Liver (tissue), 9 donors: ENCODE results near the gene KCNQ1. TPM values are rescaled to one million over a fixed set of nuclear protein-coding genes. Genes with fewer than 3 reads are reported as not detected.

Experiments
- DNase-seq: peaks from one replicate; pipeline ENCODE4 v3.0.0-alpha.2; 2017; ENCODE audit warnings: low spot score
- H3K27ac ChIP-seq, 2 donors: one replicate each; pipeline ENCODE4 v1.7.0; 2013; ENCODE audit warnings: inconsistent platforms in 2 of 2, low read length in 2 of 2, control low read depth in 1 of 2, low read depth in 1 of 2, mild to moderate bottlenecking in 1 of 2
- H3K27me3 ChIP-seq, 4 donors: one replicate each; pipeline versions ENCODE4 v1.6.1 to v1.7.0; 2013; ENCODE audit warnings: low read length in 3 of 4, inconsistent platforms in 1 of 4, mild to moderate bottlenecking in 1 of 4, moderate library complexity in 1 of 4; ENCODE audit not compliant: control insufficient read depth in 4 of 4, insufficient read depth in 4 of 4
- H3K36me3 ChIP-seq, 4 donors: one replicate each; pipeline versions ENCODE4 v1.6.1 to v1.7.0; 2013; ENCODE audit warnings: low read length in 3 of 4, mild to moderate bottlenecking in 3 of 4, low read depth in 1 of 4, moderate library complexity in 1 of 4; ENCODE audit not compliant: control insufficient read depth in 4 of 4, insufficient read depth in 3 of 4
- H3K4me1 ChIP-seq, 4 donors: one replicate each; pipeline versions ENCODE4 v1.6.1 to v1.7.0; 2013; ENCODE audit warnings: low read length in 3 of 4, mild to moderate bottlenecking in 3 of 4, moderate library complexity in 1 of 4; ENCODE audit not compliant: control insufficient read depth in 4 of 4, insufficient read depth in 4 of 4
- H3K4me3 ChIP-seq, 3 donors: one replicate each; pipeline versions ENCODE4 v1.6.1 to v1.7.0; 2013; ENCODE audit warnings: low read length in 3 of 3, control low read depth in 1 of 3, low read depth in 1 of 3, mild to moderate bottlenecking in 1 of 3
- H3K9ac ChIP-seq, 2 donors: one replicate each; pipeline ENCODE4 v1.7.0; 2013; ENCODE audit warnings: low read length in 2 of 2, mild to moderate bottlenecking in 2 of 2, moderate library complexity in 2 of 2, control low read depth in 1 of 2, low read depth in 1 of 2
- H3K9me3 ChIP-seq, 4 donors: one replicate each; pipeline versions ENCODE4 v1.6.1 to v1.7.0; 2013; ENCODE audit warnings: low read length in 3 of 4; ENCODE audit not compliant: control insufficient read depth in 4 of 4
- EGR1 ChIP-seq, 2 donors: IDR thresholded peaks; 2 replicates each; pipeline ENCODE4 v1.6.1; 2016 to 2018; ENCODE audit warnings: antibody characterized with exemption in 2 of 2, low read depth in 2 of 2
- FOXA1 ChIP-seq: IDR thresholded peaks from 2 replicates; pipeline ENCODE4 v1.6.1; 2016; ENCODE audit warnings: antibody characterized with exemption
- FOXA2 ChIP-seq: IDR thresholded peaks from 2 replicates; pipeline ENCODE4 v1.6.1; 2016; ENCODE audit warnings: antibody characterized with exemption
- HNF4A ChIP-seq, 2 donors: conservative IDR thresholded peaks; 2 replicates each; pipeline ENCODE4 v1.6.1; 2016; ENCODE audit warnings: antibody characterized with exemption in 2 of 2, mild to moderate bottlenecking in 2 of 2
- HNF4G ChIP-seq: IDR thresholded peaks from 2 replicates; pipeline ENCODE4 v1.6.1; 2016; ENCODE audit warnings: antibody characterized with exemption
- JUND ChIP-seq, 2 donors: IDR thresholded peaks; 2 replicates each; pipeline ENCODE4 v1.6.1; 2016; ENCODE audit warnings: antibody characterized with exemption in 2 of 2
- NR2F2 ChIP-seq: IDR thresholded peaks from 2 replicates; pipeline ENCODE4 v1.6.1; 2016; ENCODE audit warnings: antibody characterized with exemption
- RAD21 ChIP-seq, 2 donors: IDR thresholded peaks; 2 replicates each; pipeline ENCODE4 v1.6.1; 2016; ENCODE audit warnings: antibody characterized with exemption in 2 of 2, mild to moderate bottlenecking in 2 of 2
- RXRA ChIP-seq, 2 donors: IDR thresholded peaks; 2 replicates each; pipeline ENCODE4 v1.6.1; 2017 to 2018; ENCODE audit warnings: antibody characterized with exemption in 2 of 2, mild to moderate bottlenecking in 1 of 2
- SP1 ChIP-seq: IDR thresholded peaks from 2 replicates; pipeline ENCODE4 v1.6.1; 2018; ENCODE audit warnings: antibody characterized with exemption, mild to moderate bottlenecking
- YY1 ChIP-seq: IDR thresholded peaks from 2 replicates; pipeline ENCODE4 v1.6.1; 2016; ENCODE audit warnings: antibody characterized with exemption, mild to moderate bottlenecking
- WGBS: extraction: QIAGEN DNeasy Blood & Tissue Kit; methylation state at CpG from one replicate; pipeline ENCODE4 v1.1.7; 2013; 5-methylcytosine and 5-hydroxymethylcytosine counted together
- polyA plus RNA-seq, 2 donors: library from polyadenylated mRNA; stranded (reverse) in 1 of 2; unstranded in 1 of 2; fragments of 200-250 nt in 1 of 2; fragments of >200 nt in 1 of 2; fragmentation: Nextera tagmentation in 1 of 2; extraction: Ambion mirVana in 1 of 2; gene quantifications; one replicate each; pipeline versions ENCODE4 v1.2.1 to v1.2.3, GENCODE V29; 2013 to 2015
- total RNA-seq, 2 donors: library from RNA; depleted of rRNA; stranded (reverse); fragments of >200 nt; gene quantifications; one replicate each; pipeline ENCODE4 v1.2.3, GENCODE V29; 2014
- TF ChIP-seq, protein P1 (sequence below): IDR thresholded peaks from 2 replicates; pipeline ENCODE4 v1.6.1; 2016; ENCODE audit warnings: antibody characterized with exemption
- TF ChIP-seq, protein P2 (sequence below): fragments of 150-350 bp; IDR thresholded peaks from 2 replicates; pipeline ENCODE4 v1.5.1; 2017; ENCODE audit warnings: improper control_type of control experiment, low read depth, low read length; ENCODE audit not compliant: missing input control
- TF ChIP-seq, protein P3 (sequence below): IDR thresholded peaks from 2 replicates; pipeline ENCODE4 v1.6.1; 2016; ENCODE audit warnings: antibody characterized with exemption
- TF ChIP-seq, protein P4 (sequence below): IDR thresholded peaks from 2 replicates; pipeline ENCODE4 v1.6.1; 2016; ENCODE audit warnings: antibody characterized with exemption
- TF ChIP-seq, protein P5 (sequence below): IDR thresholded peaks from 2 replicates; pipeline ENCODE4 v1.6.1; 2016; ENCODE audit warnings: antibody characterized with exemption, mild to moderate bottlenecking
- donor health status: healthy.
- donor health status: healthy.
- donor health status: healthy.
- donor health status: healthy.
- donor health status: healthy.

Gene KCNQ1
- total and polyA plus RNA-seq, 4 donors, result 0.31 to 2.2 (median 1.5) TPM

DNA sequence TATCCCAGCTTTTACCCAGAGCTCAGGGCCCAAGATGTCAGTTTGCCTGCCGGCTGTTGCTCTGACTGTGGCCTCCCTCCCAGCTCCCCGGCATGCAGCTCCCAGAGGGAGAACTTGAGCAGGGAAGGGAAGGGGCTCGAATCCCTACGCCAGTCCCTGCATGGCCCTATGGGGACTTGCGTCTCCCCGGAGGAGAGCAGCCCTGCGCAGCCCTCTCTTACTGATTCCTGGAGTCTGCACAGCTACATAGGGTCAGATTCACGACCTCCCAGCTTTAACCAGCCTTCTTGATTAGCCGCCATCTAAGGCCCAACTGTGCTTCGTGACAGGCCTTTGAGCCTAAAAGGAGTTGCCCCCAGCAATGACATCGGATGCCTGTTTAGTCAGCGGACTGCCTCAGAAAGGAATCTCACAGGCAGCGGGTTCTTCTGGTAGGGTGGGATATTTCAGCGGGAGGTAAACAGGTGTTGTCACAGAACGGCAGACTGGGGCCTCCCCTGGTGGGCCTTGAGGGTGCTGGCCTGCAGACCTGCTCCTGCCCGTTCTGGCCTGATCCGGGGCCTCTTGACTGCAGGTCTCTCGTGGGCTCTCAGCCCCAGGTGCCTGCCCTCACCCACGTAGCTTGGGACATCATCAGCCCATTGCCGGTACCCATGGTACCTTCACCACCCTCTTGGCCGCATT lies 298.8 kb downstream of the KCNQ1 start:
- TF ChIP-seq, protein P1, sequence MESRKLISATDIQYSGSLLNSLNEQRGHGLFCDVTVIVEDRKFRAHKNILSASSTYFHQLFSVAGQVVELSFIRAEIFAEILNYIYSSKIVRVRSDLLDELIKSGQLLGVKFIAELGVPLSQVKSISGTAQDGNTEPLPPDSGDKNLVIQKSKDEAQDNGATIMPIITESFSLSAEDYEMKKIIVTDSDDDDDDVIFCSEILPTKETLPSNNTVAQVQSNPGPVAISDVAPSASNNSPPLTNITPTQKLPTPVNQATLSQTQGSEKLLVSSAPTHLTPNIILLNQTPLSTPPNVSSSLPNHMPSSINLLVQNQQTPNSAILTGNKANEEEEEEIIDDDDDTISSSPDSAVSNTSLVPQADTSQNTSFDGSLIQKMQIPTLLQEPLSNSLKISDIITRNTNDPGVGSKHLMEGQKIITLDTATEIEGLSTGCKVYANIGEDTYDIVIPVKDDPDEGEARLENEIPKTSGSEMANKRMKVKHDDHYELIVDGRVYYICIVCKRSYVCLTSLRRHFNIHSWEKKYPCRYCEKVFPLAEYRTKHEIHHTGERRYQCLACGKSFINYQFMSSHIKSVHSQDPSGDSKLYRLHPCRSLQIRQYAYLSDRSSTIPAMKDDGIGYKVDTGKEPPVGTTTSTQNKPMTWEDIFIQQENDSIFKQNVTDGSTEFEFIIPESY, result no peak
- no peak for TF ChIP-seq JUND (IDR thresholded peaks at IDR 0.05)
- no peak for TF ChIP-seq HNF4G
- TF ChIP-seq, protein P2, sequence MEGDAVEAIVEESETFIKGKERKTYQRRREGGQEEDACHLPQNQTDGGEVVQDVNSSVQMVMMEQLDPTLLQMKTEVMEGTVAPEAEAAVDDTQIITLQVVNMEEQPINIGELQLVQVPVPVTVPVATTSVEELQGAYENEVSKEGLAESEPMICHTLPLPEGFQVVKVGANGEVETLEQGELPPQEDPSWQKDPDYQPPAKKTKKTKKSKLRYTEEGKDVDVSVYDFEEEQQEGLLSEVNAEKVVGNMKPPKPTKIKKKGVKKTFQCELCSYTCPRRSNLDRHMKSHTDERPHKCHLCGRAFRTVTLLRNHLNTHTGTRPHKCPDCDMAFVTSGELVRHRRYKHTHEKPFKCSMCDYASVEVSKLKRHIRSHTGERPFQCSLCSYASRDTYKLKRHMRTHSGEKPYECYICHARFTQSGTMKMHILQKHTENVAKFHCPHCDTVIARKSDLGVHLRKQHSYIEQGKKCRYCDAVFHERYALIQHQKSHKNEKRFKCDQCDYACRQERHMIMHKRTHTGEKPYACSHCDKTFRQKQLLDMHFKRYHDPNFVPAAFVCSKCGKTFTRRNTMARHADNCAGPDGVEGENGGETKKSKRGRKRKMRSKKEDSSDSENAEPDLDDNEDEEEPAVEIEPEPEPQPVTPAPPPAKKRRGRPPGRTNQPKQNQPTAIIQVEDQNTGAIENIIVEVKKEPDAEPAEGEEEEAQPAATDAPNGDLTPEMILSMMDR, result no peak
- no peak overlapping the region for H3K4me3 ChIP-seq
- 94% methylated on average over 21 of the region's 21 CpGs for WGBS
- H3K9me3 ChIP-seq, result no peaks in the 10 kb centered on the region
- H3K27ac ChIP-seq, result no peak overlapping the region
- no peaks in the 10 kb centered on the region for H3K36me3 ChIP-seq
- DNase-seq, result no peak
- H3K27me3 ChIP-seq, result no peaks in the 10 kb centered on the region
- no peaks in the 10 kb centered on the region for H3K4me1 ChIP-seq
- no peak overlapping the region for H3K9ac ChIP-seq

DNA sequence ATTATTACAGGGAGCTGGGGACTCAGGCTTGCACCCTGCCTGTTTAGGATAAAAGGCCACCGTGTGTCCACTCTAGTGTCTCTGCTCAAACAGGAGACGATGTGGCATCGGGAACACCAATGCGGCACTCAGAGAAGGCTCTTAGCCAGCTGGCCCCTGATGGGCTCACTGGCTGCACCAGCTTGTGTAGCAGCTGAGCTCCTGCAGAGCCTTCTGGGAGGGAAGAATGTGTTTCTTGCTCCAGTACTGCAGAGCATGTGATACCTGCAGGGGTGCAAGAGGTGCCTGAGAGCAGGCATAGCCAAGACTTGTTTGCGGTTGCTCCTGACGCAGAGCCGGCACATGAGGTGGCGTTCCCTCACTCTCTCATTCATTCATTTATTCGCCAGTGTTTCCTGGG lies 299.4 kb downstream of the KCNQ1 start:
- DNase-seq, result no peak
- H3K9ac ChIP-seq, result no peak overlapping the region

DNA sequence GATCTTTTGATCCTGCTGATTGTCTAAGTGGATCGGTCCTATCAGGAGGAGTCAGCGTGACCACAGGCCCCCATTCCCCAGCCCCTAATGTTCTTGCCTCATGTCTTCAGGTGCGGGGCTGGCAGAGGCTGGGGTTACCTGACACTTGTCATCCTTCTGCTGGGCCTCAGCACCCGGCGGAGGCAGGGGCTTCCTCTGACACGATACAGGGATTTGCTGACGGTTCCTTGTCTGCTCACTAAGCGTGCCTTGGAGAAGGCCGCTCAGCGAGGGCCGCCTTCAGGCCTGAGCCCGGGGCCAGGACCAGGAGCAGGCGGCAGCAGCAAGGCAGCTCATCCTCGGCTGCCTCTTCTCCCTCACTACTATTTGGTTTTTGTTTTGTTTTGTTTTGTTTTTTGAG lies 300.7 kb downstream of the KCNQ1 start:
- TF ChIP-seq, protein P3, sequence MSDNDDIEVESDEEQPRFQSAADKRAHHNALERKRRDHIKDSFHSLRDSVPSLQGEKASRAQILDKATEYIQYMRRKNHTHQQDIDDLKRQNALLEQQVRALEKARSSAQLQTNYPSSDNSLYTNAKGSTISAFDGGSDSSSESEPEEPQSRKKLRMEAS, result no peak
- TF ChIP-seq, protein P4, sequence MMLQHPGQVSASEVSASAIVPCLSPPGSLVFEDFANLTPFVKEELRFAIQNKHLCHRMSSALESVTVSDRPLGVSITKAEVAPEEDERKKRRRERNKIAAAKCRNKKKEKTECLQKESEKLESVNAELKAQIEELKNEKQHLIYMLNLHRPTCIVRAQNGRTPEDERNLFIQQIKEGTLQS, result no peak
- TF ChIP-seq SP1 (no peak), RAD21 (IDR thresholded peaks at IDR 0.05) (no peak), JUND (IDR thresholded peaks at IDR 0.05) (no peak), YY1 (no peak), FOXA2 (no peak), FOXA1 (no peak), NR2F2 (no peak)
- TF ChIP-seq, protein P5, sequence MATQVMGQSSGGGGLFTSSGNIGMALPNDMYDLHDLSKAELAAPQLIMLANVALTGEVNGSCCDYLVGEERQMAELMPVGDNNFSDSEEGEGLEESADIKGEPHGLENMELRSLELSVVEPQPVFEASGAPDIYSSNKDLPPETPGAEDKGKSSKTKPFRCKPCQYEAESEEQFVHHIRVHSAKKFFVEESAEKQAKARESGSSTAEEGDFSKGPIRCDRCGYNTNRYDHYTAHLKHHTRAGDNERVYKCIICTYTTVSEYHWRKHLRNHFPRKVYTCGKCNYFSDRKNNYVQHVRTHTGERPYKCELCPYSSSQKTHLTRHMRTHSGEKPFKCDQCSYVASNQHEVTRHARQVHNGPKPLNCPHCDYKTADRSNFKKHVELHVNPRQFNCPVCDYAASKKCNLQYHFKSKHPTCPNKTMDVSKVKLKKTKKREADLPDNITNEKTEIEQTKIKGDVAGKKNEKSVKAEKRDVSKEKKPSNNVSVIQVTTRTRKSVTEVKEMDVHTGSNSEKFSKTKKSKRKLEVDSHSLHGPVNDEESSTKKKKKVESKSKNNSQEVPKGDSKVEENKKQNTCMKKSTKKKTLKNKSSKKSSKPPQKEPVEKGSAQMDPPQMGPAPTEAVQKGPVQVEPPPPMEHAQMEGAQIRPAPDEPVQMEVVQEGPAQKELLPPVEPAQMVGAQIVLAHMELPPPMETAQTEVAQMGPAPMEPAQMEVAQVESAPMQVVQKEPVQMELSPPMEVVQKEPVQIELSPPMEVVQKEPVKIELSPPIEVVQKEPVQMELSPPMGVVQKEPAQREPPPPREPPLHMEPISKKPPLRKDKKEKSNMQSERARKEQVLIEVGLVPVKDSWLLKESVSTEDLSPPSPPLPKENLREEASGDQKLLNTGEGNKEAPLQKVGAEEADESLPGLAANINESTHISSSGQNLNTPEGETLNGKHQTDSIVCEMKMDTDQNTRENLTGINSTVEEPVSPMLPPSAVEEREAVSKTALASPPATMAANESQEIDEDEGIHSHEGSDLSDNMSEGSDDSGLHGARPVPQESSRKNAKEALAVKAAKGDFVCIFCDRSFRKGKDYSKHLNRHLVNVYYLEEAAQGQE, result no peak
- no peak for DNase-seq
- H3K9ac ChIP-seq, result no peak overlapping the region
- no peak overlapping the region for H3K4me3 ChIP-seq
- H3K9me3 ChIP-seq, result no peaks in the 10 kb centered on the region
- H3K36me3 ChIP-seq, result no peaks in the 10 kb centered on the region
- H3K27ac ChIP-seq, result no peak overlapping the region
- no peaks in the 10 kb centered on the region for H3K27me3 ChIP-seq
- no peaks in the 10 kb centered on the region for H3K4me1 ChIP-seq
- 95% methylated on average over 14 of the region's 14 CpGs for WGBS

More for the DNA sequence above, 299.4 kb downstream of the KCNQ1 start:
- no peak overlapping the region for H3K4me3 ChIP-seq
- H3K27ac ChIP-seq, result no peak overlapping the region
- H3K4me1 ChIP-seq, result no peaks in the 10 kb centered on the region
- TF ChIP-seq RXRA (IDR thresholded peaks at IDR 0.05) (no peak), HNF4A (conservative IDR thresholded peaks at IDR 0.05) (no peak), YY1 (no peak), HNF4G (no peak), SP1 (no peak), EGR1 (IDR thresholded peaks at IDR 0.05; ENCODE audit: low read depth in 2 of 2) (no peak)
- TF ChIP-seq, protein P2, result no peak
- H3K9me3 ChIP-seq, result no peaks in the 10 kb centered on the region
- no peaks in the 10 kb centered on the region for H3K36me3 ChIP-seq
- WGBS, result 98% methylated on average over 9 of the region's 9 CpGs
- H3K27me3 ChIP-seq, result no peaks in the 10 kb centered on the region
